ENCODE measurements around the gene TLL2.

Gene TLL2

GRCh38 chr10:96325719-96326373 is 187.9 kb downstream of the TLL2 start:
- Histone ChIP-seq H3K27ac (no peak overlapping the region), H3K4me3 (no peak overlapping the region)
- DNase-seq (ENCODE audit: low spot score): no peak
- no peak for TF ChIP-seq CTCF (IDR thresholded peaks at IDR 0.05)

GRCh38 chr10:96324447-96324846 is 189.3 kb downstream of the TLL2 start:
- TF ChIP-seq CTCF (IDR thresholded peaks at IDR 0.05): no peak
- no peak for DNase-seq (ENCODE audit: low spot score)
- Histone ChIP-seq H3K27ac (no peak overlapping the region), H3K4me3 (no peak overlapping the region)

GRCh38 chr10:96322275-96322674 is 191.5 kb downstream of the TLL2 start:
- H3K4me3 ChIP-seq: no peak overlapping the region
- no peak for TF ChIP-seq CTCF (IDR thresholded peaks at IDR 0.05)
- H3K27ac ChIP-seq: no peak overlapping the region
- DNase-seq (ENCODE audit: low spot score): no peak

- no peak overlapping the region for H3K27ac ChIP-seq
- H3K4me3 ChIP-seq: no peak overlapping the region
- DNase-seq (ENCODE audit: low spot score): no peak
- TF ChIP-seq CTCF (IDR thresholded peaks at IDR 0.05): no peak
Observed at GRCh38 chr10:96321822-96322221, 191.9 kb downstream of the TLL2 start.

GRCh38 chr10:96319754-96320474 is 193.8 kb downstream of the TLL2 start:
- no peak overlapping the region for H3K4me3 ChIP-seq
- no peak for DNase-seq (ENCODE audit: low spot score)
- no peak overlapping the region for H3K27ac ChIP-seq
- TF ChIP-seq CTCF (IDR thresholded peaks at IDR 0.05): no peak

- no peak for DNase-seq (ENCODE audit: low spot score)
- TF ChIP-seq CTCF (IDR thresholded peaks at IDR 0.05): no peak
- no peak overlapping the region for H3K27ac ChIP-seq
Observed at GRCh38 chr10:96317067-96317833, 196.5 kb downstream of the TLL2 start.

More at GRCh38 chr10:96317067-96317833, 196.5 kb downstream of the TLL2 start:
- no peak overlapping the region for H3K4me3 ChIP-seq
